Neural progenitor cell (in vitro differentiated cells): ENCODE measurements around the gene RPL6. TPM values are rescaled to one million over a fixed set of nuclear protein-coding genes. Genes with fewer than 3 reads are reported as not detected.
A peak's percentile ranks its signal among the peaks of the same experiment; 100 is the strongest.
"Not testable (repeated sequence)": the region's sequence is repeated elsewhere in the genome, so short reads cannot be mapped to it uniquely, and the experiment has no call there.

Source experiments
- DNase-seq: peaks from one replicate; pipeline ENCODE4 v3.0.0-alpha.2; 2016; ENCODE audit warnings: low spot score
- H2AFZ ChIP-seq: fragments of 200-600 bp; sonication (generic); replicated peaks from 2 replicates; pipeline ENCODE4 v1.6.1; 2016; ENCODE audit warnings: antibody characterized with exemption
- H3F3A ChIP-seq: fragments of 200-600 bp; sonication (generic); 2 replicates; pipeline ENCODE4 v1.6.1; 2016; ENCODE audit warnings: antibody characterized with exemption, low read depth
- H3K27ac ChIP-seq: fragments of 200-600 bp; sonication (generic); 2 replicates; pipeline ENCODE4 v1.5.1; 2016; ENCODE audit warnings: mild to moderate bottlenecking
- H3K27me3 ChIP-seq: fragments of 200-600 bp; sonication (generic); 2 replicates; pipeline ENCODE4 v1.6.1; 2016; ENCODE audit warnings: mild to moderate bottlenecking, moderate library complexity
- H3K36me3 ChIP-seq: fragments of 200-600 bp; sonication (generic); 2 replicates; pipeline ENCODE4 v1.5.1; 2016
- H3K4me1 ChIP-seq: fragments of 200-600 bp; sonication (generic); 2 replicates; pipeline ENCODE4 v1.6.1; 2016; ENCODE audit warnings: mixed run types
- H3K4me2 ChIP-seq: fragments of 200-600 bp; sonication (generic); 2 replicates; pipeline ENCODE4 v1.6.1; 2016
- H3K4me3 ChIP-seq: fragments of 200-600 bp; sonication (generic); 2 replicates; pipeline ENCODE4 v1.5.1; 2016
- H3K79me2 ChIP-seq: fragments of 200-600 bp; sonication (generic); 2 replicates; pipeline ENCODE4 v1.6.1; 2016; ENCODE audit warnings: low read depth
- H3K9ac ChIP-seq: fragments of 200-600 bp; sonication (generic); 2 replicates; pipeline ENCODE4 v1.6.1; 2016
- H3K9me3 ChIP-seq: fragments of 200-600 bp; sonication (generic); 2 replicates; pipeline ENCODE4 v1.5.1; 2016; ENCODE audit warnings: low read depth
- H4K20me1 ChIP-seq: fragments of 200-600 bp; sonication (generic); 2 replicates; pipeline ENCODE4 v1.6.1; 2016; ENCODE audit warnings: low read depth
- H3K27ac Mint-ChIP-seq: 3 replicates; pipeline ENCODE4 v1.8.0; 2021; ENCODE audit warnings: mixed read lengths
- H3K27me3 Mint-ChIP-seq: 2 replicates; pipeline ENCODE4 v1.8.0; 2022; ENCODE audit warnings: low read depth, mild to moderate bottlenecking, inconsistent platforms, moderate library complexity, mixed read lengths; ENCODE audit not compliant: insufficient read depth
- H3K36me3 Mint-ChIP-seq: 3 replicates; pipeline ENCODE4 v1.8.0; 2021; ENCODE audit warnings: mixed read lengths
- H3K4me1 Mint-ChIP-seq: 3 replicates; pipeline ENCODE4 v1.8.0; 2021; ENCODE audit warnings: mixed read lengths
- H3K4me3 Mint-ChIP-seq: 3 replicates; pipeline ENCODE4 v1.8.0; 2021; ENCODE audit warnings: mild to moderate bottlenecking, moderate library complexity, mixed read lengths
- H3K9me3 Mint-ChIP-seq: 3 replicates; pipeline ENCODE4 v1.8.0; 2020; ENCODE audit warnings: mixed read lengths
- EZH2 ChIP-seq: fragments of 200-600 bp; sonication (generic); IDR thresholded peaks from 2 replicates; pipeline ENCODE4 v1.6.1; 2017; ENCODE audit warnings: antibody characterized with exemption, mild to moderate bottlenecking, moderate library complexity
- EZH2phosphoT487 ChIP-seq: fragments of 200-600 bp; sonication (generic); IDR thresholded peaks from 2 replicates; pipeline ENCODE4 v1.6.1; 2017; ENCODE audit warnings: antibody characterized with exemption
- total RNA-seq: library from RNA; depleted of rRNA; stranded (reverse); fragments of >200 nt; gene quantifications from 2 replicates; pipeline ENCODE4 v1.2.3, GENCODE V29; 2015; ENCODE audit warnings: low replicate concordance
- TF ChIP-seq, protein P1 (sequence below): fragments of 200-600 bp; sonication (generic); IDR thresholded peaks from 2 replicates; pipeline ENCODE4 v1.5.1; 2017; ENCODE audit warnings: antibody characterized with exemption, mild to moderate bottlenecking

RPL6 gene
- total RNA-seq, 1 donor from 2014 or later: 3,685 TPM

DNA sequence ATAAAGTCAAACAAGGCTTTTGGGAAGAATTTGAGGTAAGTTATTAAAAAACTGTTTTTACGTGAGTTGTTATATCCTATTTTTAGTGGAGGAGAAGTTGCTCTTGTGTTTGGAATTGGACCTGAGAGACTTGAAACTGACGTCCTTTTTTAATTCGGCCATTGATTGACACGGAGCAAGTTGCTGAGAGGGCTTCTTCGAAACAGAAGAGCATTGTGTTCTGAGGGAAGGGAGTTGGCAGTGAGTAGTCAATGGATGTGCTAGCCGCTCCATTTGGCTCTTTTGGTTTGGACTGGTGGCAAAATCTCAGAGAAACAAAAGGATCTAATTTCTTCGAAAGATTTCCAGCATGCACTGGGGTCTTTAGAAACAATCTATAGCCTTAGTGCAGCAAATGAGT, 46.6 kb upstream of the RPL6 start:
- H3K79me2 ChIP-seq: no peaks in the 10 kb centered on the region
- Mint-ChIP-seq H3K9me3 (no peaks in the 10 kb centered on the region), H3K27ac (no peak overlapping the region), H3K27me3 (no peaks in the 10 kb centered on the region), H3K36me3 (peaks cover 29% of the 10 kb centered on the region), H3K4me1 (peaks cover 3% of the 10 kb centered on the region), H3K4me3 (no peak overlapping the region)
- no peak overlapping the region for H3K4me2 ChIP-seq
- no peaks in the 10 kb centered on the region for H3K4me1 ChIP-seq
- no peaks in the 10 kb centered on the region for H4K20me1 ChIP-seq
- H3K9ac ChIP-seq: no peak overlapping the region
- H2AFZ ChIP-seq: no peak overlapping the region
- no peaks in the 10 kb centered on the region for H3K27me3 ChIP-seq
- H3K4me3 ChIP-seq: no peak overlapping the region
- no peak for DNase-seq
- H3K36me3 ChIP-seq: no peaks in the 10 kb centered on the region
- H3F3A ChIP-seq: no peaks in the 10 kb centered on the region
- TF ChIP-seq EZH2: no peak
- TF ChIP-seq, protein P1, sequence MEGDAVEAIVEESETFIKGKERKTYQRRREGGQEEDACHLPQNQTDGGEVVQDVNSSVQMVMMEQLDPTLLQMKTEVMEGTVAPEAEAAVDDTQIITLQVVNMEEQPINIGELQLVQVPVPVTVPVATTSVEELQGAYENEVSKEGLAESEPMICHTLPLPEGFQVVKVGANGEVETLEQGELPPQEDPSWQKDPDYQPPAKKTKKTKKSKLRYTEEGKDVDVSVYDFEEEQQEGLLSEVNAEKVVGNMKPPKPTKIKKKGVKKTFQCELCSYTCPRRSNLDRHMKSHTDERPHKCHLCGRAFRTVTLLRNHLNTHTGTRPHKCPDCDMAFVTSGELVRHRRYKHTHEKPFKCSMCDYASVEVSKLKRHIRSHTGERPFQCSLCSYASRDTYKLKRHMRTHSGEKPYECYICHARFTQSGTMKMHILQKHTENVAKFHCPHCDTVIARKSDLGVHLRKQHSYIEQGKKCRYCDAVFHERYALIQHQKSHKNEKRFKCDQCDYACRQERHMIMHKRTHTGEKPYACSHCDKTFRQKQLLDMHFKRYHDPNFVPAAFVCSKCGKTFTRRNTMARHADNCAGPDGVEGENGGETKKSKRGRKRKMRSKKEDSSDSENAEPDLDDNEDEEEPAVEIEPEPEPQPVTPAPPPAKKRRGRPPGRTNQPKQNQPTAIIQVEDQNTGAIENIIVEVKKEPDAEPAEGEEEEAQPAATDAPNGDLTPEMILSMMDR: no peak
- no peak for TF ChIP-seq EZH2phosphoT487
- H3K27ac ChIP-seq: no peak overlapping the region
- H3K9me3 ChIP-seq: no peaks in the 10 kb centered on the region

DNA sequence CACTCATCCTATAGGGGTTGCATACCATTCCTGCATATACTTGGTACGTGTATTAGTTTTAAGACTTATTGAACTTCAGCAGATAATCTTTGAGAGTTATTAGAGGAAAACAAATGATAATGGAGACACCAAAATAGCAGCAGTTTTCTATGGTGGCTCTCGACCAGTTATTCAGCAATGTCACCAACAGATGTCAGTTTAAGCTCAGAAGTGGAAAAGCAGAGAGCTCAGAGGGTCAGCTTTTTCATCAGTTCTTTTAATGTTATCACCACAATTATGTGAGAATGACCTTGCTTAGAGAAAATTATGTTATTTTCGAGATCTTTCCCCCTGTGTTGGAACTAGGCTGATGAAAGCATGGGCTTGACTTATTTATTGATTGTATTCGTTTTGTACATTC, 41.3 kb upstream of the RPL6 start:
- TF ChIP-seq, protein P1: peak; percentile 28
- no peak for TF ChIP-seq EZH2phosphoT487

DNA sequence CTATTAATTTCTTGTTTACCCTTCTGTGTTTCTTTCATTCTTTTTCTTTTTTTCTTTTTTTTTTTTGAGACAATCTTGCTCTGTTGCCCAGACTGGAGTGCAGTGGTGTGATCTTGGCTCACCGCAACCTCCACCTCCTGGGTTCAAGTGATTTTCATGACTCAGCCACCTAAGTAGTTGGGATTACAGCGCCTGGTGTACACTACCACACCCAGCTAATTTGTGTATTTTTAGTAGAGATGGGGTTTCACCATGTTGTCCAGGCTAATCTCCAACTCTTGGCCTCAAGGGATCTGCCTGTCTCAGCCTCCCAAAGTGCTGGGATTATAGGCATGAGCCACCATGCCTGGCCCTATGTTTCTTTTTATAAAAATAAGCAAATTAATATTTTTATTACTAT, 38.8 kb upstream of the RPL6 start:
- not testable (repeated sequence) for H2AFZ ChIP-seq, H3F3A ChIP-seq, H3K9me3 ChIP-seq, H3K4me3 Mint-ChIP-seq, H3K4me3 ChIP-seq, H3K27ac ChIP-seq, H3K4me1 ChIP-seq, H3K9me3 Mint-ChIP-seq, H3K27me3 Mint-ChIP-seq, H3K36me3 ChIP-seq, H3K4me2 ChIP-seq, H3K4me1 Mint-ChIP-seq, H3K27me3 ChIP-seq, H3K27ac Mint-ChIP-seq, DNase-seq, H3K9ac ChIP-seq
- peaks cover 20% of the 10 kb centered on the region for H3K79me2 ChIP-seq
- H3K36me3 Mint-ChIP-seq: peaks cover 13% of the 10 kb centered on the region
- peaks cover 15% of the 10 kb centered on the region for H4K20me1 ChIP-seq

More for the DNA sequence above, 41.3 kb upstream of the RPL6 start:
- H3K4me3 Mint-ChIP-seq: no peak overlapping the region
- H3K27ac Mint-ChIP-seq: no peak overlapping the region
- DNase-seq: no peak
- Histone ChIP-seq H3F3A (peaks cover 3% of the 10 kb centered on the region), H3K9me3 (no peaks in the 10 kb centered on the region), H3K27me3 (no peaks in the 10 kb centered on the region), H3K4me2 (no peak overlapping the region), H3K79me2 (no peaks in the 10 kb centered on the region), H3K36me3 (no peaks in the 10 kb centered on the region), H3K4me1 (no peaks in the 10 kb centered on the region), H3K9ac (no peak overlapping the region), H2AFZ (no peak overlapping the region), H4K20me1 (no peaks in the 10 kb centered on the region), H3K4me3 (no peak overlapping the region), H3K27ac (no peak overlapping the region)
- H3K27me3 Mint-ChIP-seq: peaks cover 2% of the 10 kb centered on the region
- no peaks in the 10 kb centered on the region for H3K4me1 Mint-ChIP-seq
- H3K9me3 Mint-ChIP-seq: no peaks in the 10 kb centered on the region
- peaks cover 19% of the 10 kb centered on the region for H3K36me3 Mint-ChIP-seq

DNA sequence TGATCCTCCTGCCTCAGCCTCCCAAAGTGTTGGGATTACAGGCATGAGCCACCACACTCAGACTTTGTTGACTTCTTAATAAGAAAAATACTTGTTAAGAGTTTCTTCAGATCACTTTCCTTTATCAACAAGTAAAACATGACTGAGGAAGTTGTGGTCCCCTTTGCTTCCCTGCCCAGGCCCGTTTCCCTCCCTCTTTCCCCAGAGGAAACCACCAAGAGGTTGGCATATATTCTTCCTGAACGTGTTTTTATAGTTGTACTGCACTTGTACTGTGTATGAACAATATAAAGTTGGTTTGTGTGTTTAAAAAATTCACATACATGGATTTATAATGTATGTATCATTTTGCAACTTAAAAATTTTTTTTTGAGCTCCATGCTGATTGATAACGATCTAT, 37.7 kb upstream of the RPL6 start:
- peaks cover 12% of the 10 kb centered on the region for H3K36me3 Mint-ChIP-seq
- Histone ChIP-seq H3K9me3 (no peaks in the 10 kb centered on the region), H3F3A (peaks cover 7% of the 10 kb centered on the region), H3K4me3 (no peak overlapping the region), H3K36me3 (no peaks in the 10 kb centered on the region), H3K4me2 (no peak overlapping the region), H3K4me1 (no peaks in the 10 kb centered on the region), H4K20me1 (peaks cover 18% of the 10 kb centered on the region), H2AFZ (no peak overlapping the region), H3K79me2 (peaks cover 30% of the 10 kb centered on the region), H3K27ac (no peak overlapping the region), H3K27me3 (no peaks in the 10 kb centered on the region), H3K9ac (no peak overlapping the region)
- no peaks in the 10 kb centered on the region for H3K9me3 Mint-ChIP-seq
- no peak for DNase-seq
- H3K4me1 Mint-ChIP-seq: no peaks in the 10 kb centered on the region
- H3K27ac Mint-ChIP-seq: no peak overlapping the region
- H3K4me3 Mint-ChIP-seq: no peak overlapping the region
- H3K27me3 Mint-ChIP-seq: peaks cover 2% of the 10 kb centered on the region
- TF ChIP-seq, protein P1: no peak
- no peak for TF ChIP-seq EZH2
- no peak for TF ChIP-seq EZH2phosphoT487
